Subcutaneous abdominal adipose tissue (tissue), 5 donors: ENCODE data around the gene TM4SF1.
A peak's percentile ranks its signal among the peaks of the same experiment; 100 is the strongest.

Source experiments
- H3K27ac ChIP-seq: one replicate; pipeline ENCODE4 v1.7.0; 2013; ENCODE audit warnings: low read depth, mild to moderate bottlenecking, inconsistent platforms, low read length, moderate library complexity
- H3K27me3 ChIP-seq, 5 donors: one replicate each; pipeline ENCODE4 v1.7.0; 2013; ENCODE audit warnings: low read length in 5 of 5, inconsistent platforms in 1 of 5; ENCODE audit not compliant: control insufficient read depth in 5 of 5, insufficient read depth in 4 of 5
- H3K36me3 ChIP-seq, 5 donors: one replicate each; pipeline ENCODE4 v1.7.0; 2013; ENCODE audit warnings: low read length in 5 of 5; ENCODE audit not compliant: control insufficient read depth in 5 of 5, insufficient read depth in 5 of 5
- H3K4me1 ChIP-seq, 5 donors: one replicate each; pipeline ENCODE4 v1.7.0; 2013; ENCODE audit warnings: low read length in 5 of 5, mild to moderate bottlenecking in 3 of 5, moderate library complexity in 1 of 5; ENCODE audit not compliant: control insufficient read depth in 5 of 5, insufficient read depth in 5 of 5
- H3K4me3 ChIP-seq, 5 donors: one replicate each; pipeline ENCODE4 v1.7.0; 2013; ENCODE audit warnings: low read length in 5 of 5, low read depth in 1 of 5
- H3K9ac ChIP-seq, 5 donors: one replicate each; pipeline ENCODE4 v1.7.0; 2013; ENCODE audit warnings: low read length in 5 of 5, mild to moderate bottlenecking in 4 of 5, moderate library complexity in 3 of 5
- H3K9me3 ChIP-seq, 5 donors: one replicate each; pipeline ENCODE4 v1.7.0; 2013; ENCODE audit warnings: low read length in 5 of 5; ENCODE audit not compliant: control insufficient read depth in 5 of 5
- donor health status: healthy.
- donor health status: healthy.
- donor health status: healthy.
- donor health status: healthy.
- donor health status: healthy.

Gene TM4SF1, protein sequence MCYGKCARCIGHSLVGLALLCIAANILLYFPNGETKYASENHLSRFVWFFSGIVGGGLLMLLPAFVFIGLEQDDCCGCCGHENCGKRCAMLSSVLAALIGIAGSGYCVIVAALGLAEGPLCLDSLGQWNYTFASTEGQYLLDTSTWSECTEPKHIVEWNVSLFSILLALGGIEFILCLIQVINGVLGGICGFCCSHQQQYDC

DNA sequence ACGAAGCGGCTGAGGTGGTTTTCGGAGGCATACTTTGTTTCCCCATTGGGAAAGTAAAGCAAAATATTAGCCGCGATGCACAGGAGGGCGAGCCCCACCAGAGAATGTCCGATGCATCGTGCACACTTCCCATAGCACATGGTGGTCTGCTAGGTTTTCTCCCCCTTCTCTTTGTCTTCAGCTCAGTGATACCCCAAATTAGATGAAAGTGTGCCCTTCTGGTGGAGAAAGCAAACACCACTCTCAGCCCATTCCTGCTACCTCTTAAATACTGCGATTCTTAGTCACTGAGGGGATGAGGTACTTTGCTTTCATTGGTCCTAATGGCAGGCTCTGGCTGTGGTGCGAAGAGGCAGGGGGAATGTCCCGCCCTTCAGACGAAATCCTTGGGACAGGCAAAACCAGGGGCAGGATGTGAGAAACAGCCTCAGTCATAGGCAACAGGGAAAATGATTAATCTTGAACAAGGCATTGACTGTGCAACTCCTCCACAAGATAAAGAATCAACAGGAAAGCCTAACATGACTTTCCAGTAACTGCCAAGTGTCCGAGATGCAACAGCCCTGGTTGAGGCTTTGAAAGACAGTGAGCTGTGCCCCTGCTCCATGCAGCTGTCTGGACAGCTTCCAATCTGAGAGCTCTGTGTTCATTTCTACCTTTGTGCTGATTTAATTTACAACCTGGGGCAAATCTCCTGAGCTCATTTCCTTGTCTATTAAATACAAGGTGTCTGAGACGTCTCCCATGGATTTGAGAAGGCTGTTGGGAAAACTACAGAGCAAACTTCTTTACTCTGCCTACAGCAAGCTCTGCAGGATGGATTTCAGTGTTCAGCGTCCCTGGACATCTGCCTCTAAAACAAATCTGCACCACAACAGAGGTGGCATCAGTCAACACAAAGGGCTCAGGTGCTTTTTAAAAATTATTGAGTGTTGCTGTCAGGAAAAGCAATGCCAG, at the start of gene TM4SF1:
TM4SF1 (minus strand) TSS at position 242 of the 957 bp plus-strand sequence; CDS start at position 140, 102 bp downstream.
- Histone ChIP-seq H3K27me3 (no peaks in the 10 kb centered on the region), H3K36me3 (peaks cover 0 to 16% (median 0%) of the 10 kb centered on the region in 5 donors), H3K4me3 (peak within 1 kb of the TSS; percentile 28 to 82 (median 62)), H3K9ac (peak within 1 kb of the TSS; percentile 51 to 82 (median 67)), H3K4me1 (peaks cover 6 to 42% (median 33%) of the 10 kb centered on the region in 5 donors), H3K9me3 (no peaks in the 10 kb centered on the region), H3K27ac (peak within 1 kb of the TSS; percentile 78)

DNA sequence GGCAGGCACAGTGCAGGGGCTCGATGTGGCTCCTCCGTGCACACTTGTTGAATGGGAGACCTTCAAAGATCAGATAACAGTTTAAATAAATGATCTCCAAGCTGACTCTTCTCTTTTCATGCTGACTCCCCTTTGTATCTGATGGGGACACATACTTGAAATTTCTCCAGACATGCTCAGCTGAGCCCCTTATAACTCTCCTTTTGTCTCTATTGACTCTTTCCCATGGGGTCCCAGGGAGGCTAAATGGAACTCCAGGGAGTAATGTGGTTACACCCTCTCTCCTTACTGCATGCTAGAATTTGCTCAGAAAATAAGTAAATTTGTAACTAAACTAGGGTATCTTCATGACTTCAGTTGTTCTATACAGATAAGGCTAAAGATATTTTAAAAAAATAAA, 48.9 kb upstream of the TM4SF1 start:
- Histone ChIP-seq H3K9ac (no peak overlapping the region), H3K36me3 (no peaks in the 10 kb centered on the region), H3K27ac (no peak overlapping the region), H3K9me3 (no peaks in the 10 kb centered on the region), H3K4me1 (peaks cover 0 to 8% (median 0%) of the 10 kb centered on the region in 5 donors), H3K4me3 (no peak overlapping the region), H3K27me3 (no peaks in the 10 kb centered on the region)

DNA sequence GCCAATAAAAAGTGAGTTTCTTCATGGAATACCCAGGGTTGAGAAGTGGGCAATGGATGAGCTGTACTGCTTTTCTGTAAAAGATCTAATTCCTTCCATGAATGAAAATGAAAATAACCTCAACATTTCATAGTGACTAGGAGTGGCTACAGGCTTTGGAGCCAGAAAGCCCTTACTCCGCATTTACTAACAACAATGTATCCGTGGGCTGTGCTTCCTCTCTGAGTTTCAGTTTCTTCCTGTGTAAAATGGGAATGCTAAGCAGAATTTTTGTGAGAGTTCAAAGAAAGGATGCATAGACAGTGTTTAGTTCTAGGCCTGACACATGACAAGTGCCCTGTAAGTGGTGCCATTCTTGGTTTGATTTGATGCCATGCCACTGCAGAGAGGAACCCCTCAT, 47.5 kb upstream of the TM4SF1 start:
- Histone ChIP-seq H3K27me3 (no peaks in the 10 kb centered on the region), H3K9ac (no peak overlapping the region), H3K4me3 (no peak overlapping the region), H3K9me3 (no peaks in the 10 kb centered on the region), H3K27ac (no peak overlapping the region), H3K4me1 (peaks cover 0 to 8% (median 0%) of the 10 kb centered on the region in 5 donors), H3K36me3 (no peaks in the 10 kb centered on the region)

DNA sequence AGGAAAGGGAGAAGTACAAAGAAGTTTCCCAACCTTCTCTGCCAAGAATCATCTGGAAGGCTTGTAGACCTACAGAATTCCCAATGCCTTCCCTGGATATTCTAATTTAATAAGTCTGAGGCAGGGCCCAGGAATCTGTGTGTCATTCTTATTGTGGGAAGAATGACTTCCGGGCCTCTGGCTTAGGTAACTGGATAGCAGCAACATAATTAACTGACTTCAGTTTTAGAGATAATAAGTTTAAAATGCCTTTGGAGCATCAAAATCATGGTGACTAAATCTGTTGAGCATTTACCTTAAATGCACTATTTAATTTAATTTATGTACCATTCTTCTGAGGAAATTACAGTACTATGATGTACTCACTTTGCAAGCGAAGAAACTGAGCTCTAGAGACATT, 44.3 kb upstream of the TM4SF1 start:
- H3K27me3 ChIP-seq, result no peaks in the 10 kb centered on the region

DNA sequence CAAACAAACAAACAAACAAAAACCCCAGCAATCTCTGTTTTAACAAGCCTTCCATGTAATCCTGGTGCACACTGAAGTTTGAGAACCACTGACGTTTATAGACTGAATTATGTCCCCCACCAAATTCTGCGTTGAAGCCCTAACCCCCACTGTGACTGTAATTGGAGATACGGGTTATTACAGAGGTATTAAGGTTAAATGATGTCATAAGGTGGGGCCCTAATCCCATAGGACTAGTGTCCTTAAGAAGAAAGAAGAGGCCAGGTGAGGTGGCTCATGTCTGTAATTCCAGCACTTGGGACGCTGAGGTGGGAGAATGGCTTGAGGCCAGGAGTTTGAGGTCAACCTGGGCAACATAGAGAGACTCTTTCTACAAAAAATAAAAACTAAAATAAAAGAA, 42.4 kb upstream of the TM4SF1 start:
- Histone ChIP-seq H3K27me3 (no peaks in the 10 kb centered on the region), H3K4me1 (peaks cover 0 to 3% (median 0%) of the 10 kb centered on the region in 5 donors), H3K9me3 (no peaks in the 10 kb centered on the region), H3K36me3 (no peaks in the 10 kb centered on the region), H3K27ac (no peak overlapping the region), H3K9ac (no peak overlapping the region), H3K4me3 (no peak overlapping the region)

More for the DNA sequence above, 44.3 kb upstream of the TM4SF1 start:
- Histone ChIP-seq H3K4me1 (peaks cover 0 to 8% (median 0%) of the 10 kb centered on the region in 5 donors), H3K36me3 (no peaks in the 10 kb centered on the region), H3K9me3 (no peaks in the 10 kb centered on the region), H3K27ac (no peak overlapping the region), H3K9ac (no peak overlapping the region), H3K4me3 (no peak overlapping the region)

DNA sequence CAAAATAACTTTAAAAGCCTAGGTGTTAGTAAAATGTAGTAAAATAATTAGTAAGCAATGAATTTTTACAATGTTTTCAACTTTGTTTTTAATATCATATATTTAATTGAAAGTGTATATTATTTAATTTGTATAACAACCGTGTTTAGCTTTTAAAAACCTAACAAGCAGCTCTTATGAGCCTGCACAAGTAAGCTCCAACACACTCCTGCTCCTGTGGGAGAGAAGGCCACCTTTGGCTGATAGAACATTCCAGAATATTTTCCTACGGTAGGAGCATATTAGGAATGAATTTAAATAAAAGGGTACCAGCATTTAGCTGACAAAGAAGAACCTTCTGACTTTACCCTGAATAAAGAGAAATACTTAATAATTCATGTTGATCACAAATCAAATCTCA, 40.3 kb upstream of the TM4SF1 start:
- H3K36me3 ChIP-seq, result no peaks in the 10 kb centered on the region
- no peak overlapping the region for H3K27ac ChIP-seq
- H3K9ac ChIP-seq, result no peak overlapping the region
- H3K9me3 ChIP-seq, result no peaks in the 10 kb centered on the region
- H3K4me1 ChIP-seq, result no peaks in the 10 kb centered on the region
- no peak overlapping the region for H3K4me3 ChIP-seq
- no peaks in the 10 kb centered on the region for H3K27me3 ChIP-seq

DNA sequence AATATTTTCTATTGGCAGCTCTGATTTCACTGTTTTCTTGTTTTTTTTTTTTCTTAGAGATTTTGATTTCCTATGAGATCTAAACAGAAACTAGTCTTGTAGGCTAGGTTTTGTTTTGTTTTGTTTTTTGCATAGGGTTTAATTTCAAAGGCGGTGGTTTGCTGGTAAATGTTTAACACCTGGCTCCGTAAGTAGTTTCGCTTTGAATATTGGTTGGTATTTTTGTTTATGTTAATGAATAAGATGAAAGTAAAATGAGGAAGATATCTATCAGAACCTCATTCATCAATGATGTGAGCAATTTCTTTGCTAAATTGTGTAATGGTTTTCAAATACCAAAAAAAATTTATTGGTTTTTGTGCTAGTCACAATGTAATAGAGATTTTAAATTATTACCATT, 39.7 kb upstream of the TM4SF1 start:
- no peaks in the 10 kb centered on the region for H3K36me3 ChIP-seq
- no peaks in the 10 kb centered on the region for H3K27me3 ChIP-seq
- H3K4me1 ChIP-seq, result no peaks in the 10 kb centered on the region
- H3K27ac ChIP-seq, result no peak overlapping the region
- no peak overlapping the region for H3K4me3 ChIP-seq
- H3K9me3 ChIP-seq, result no peaks in the 10 kb centered on the region
- no peak overlapping the region for H3K9ac ChIP-seq

DNA sequence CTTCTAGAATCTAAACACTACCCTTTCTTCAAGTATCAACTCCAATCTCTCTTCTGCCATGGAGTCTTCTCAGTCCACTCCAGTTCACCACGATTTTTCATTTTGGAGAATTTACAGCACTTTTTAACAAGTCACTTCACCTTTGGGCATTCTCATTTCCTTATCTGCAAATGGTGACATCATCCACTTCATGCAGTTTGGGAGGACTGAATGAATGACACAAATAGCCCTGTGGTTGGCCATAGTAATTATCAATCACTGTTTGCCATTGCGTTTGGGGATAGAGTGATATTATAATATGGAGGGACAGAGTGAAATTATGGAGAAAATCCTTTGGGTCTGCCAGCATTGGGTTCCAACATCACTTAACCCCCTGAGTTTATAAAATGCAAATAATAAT, 38.0 kb upstream of the TM4SF1 start:
- Histone ChIP-seq H3K4me3 (no peak overlapping the region), H3K9ac (no peak overlapping the region), H3K27ac (no peak overlapping the region), H3K27me3 (no peaks in the 10 kb centered on the region), H3K4me1 (no peaks in the 10 kb centered on the region), H3K36me3 (no peaks in the 10 kb centered on the region), H3K9me3 (no peaks in the 10 kb centered on the region)

DNA sequence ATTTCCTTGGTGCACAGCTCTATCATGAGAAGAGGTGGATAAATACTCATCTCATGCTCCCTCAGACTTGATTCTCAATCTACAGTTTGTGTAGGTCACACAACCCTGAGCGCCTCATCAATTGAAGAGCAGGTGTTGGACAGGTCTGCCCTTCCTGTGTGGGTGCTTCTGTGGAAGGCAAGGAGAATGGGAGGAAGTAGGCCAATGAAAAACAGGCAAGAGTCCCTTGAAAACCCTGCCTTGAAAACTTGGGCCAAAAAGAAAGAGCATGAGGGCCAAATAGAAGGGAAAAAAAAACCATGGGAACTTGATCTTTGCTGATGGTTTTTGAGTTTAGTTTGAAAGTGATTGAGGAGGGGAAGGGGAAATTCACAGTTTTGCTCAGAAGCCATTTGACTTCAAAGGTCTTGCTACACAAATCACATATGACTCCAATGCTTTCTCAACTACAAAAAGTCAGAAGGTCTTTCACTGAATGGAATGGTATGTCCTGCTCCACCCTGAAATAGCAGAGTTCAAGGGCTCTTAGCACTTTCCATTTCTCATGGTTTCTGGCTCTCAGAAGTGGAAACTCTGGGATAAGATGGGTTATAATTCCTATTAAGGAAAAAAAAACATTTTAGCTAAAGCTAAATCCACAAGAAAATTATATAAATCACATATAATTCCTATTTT, 37.2 kb upstream of the TM4SF1 start:
- Histone ChIP-seq H3K9ac (no peak overlapping the region), H3K4me3 (no peak overlapping the region), H3K27ac (no peak overlapping the region), H3K27me3 (no peaks in the 10 kb centered on the region), H3K36me3 (no peaks in the 10 kb centered on the region), H3K9me3 (no peaks in the 10 kb centered on the region), H3K4me1 (no peaks in the 10 kb centered on the region)

DNA sequence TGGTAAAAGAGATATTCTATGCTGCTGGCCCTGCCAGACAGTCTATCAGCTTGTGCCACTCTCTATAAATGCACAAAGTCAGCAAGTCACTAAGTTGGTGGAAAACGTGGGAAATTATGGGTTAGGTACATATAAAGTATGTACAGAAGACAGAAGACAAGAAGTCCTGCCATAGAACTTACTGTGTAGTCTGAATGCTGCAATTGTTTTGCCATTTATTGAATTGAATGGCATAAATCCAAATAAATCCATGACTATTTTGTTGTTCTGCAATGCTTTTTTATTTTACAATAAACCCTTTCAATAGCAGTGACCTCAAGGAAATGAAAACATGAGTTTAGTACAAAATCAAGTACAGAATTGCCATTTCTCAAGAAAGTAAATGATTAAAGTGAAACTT, 34.1 kb upstream of the TM4SF1 start:
- no peaks in the 10 kb centered on the region for H3K27me3 ChIP-seq
- no peaks in the 10 kb centered on the region for H3K9me3 ChIP-seq
- no peaks in the 10 kb centered on the region for H3K4me1 ChIP-seq
- no peaks in the 10 kb centered on the region for H3K36me3 ChIP-seq
- no peak overlapping the region for H3K4me3 ChIP-seq
- no peak overlapping the region for H3K27ac ChIP-seq
- H3K9ac ChIP-seq, result no peak overlapping the region
